SK-N-SH (cell line): ENCODE results near the gene VMP1. TPM values are rescaled to one million over a fixed set of nuclear protein-coding genes. Genes with fewer than 3 reads are reported as not detected.

Experiments used
- CTCF ChIA-PET: fragments of 300-600, 350-600 bp; formaldehyde crosslinking; extraction: SDS; loops from one replicate; lab custom pipeline; 2021; lab: Yijun Ruan, JAX
- POLR2A ChIA-PET: fragments of 350-600 bp; sonication (Branson Sonifier 250); formaldehyde crosslinking; extraction: SDS; loops from one replicate; lab custom pipeline; 2020; ENCODE audit warnings: antibody characterized with exemption, inconsistent platforms; lab: Yijun Ruan, JAX
- DNase-seq: peaks from one replicate; pipeline ENCODE4 v3.0.0; 2012
- H2AFZ ChIP-seq: fragments of 200-600 bp; sonication (generic); 2 replicates; pipeline ENCODE4 v1.8.1; 2016; ENCODE audit warnings: antibody characterized with exemption, mild to moderate bottlenecking, low read depth
- H3F3A ChIP-seq: fragments of 200-600 bp; sonication (generic); replicated peaks from 2 replicates; pipeline ENCODE3; 2016; ENCODE audit warnings: antibody characterized with exemption, mild to moderate bottlenecking; ENCODE audit not compliant: insufficient read depth
- H3K27ac ChIP-seq, 2 experiments: fragments of 200-500 bp in 1 of 2; fragments of 200-600 bp in 1 of 2; sonication (Bioruptor generic) in 1 of 2; sonication (generic), shearing (Covaris generic) in 1 of 2; 2 replicates each; pipeline versions ENCODE4 v1.5.1 to v1.6.1; 2014 to 2016; ENCODE audit warnings: low read depth in 2 of 2, inconsistent platforms in 1 of 2, low read length in 1 of 2, mild to moderate bottlenecking in 1 of 2, mixed read lengths in 1 of 2
- H3K27me3 ChIP-seq: fragments of 200-600 bp; sonication (generic), shearing (Covaris generic); 2 replicates; pipeline ENCODE4 v1.6.1; 2016; ENCODE audit warnings: mixed run types; ENCODE audit not compliant: insufficient read depth
- H3K36me3 ChIP-seq, 2 experiments: fragments of 200-500 bp in 1 of 2; fragments of 200-600 bp in 1 of 2; sonication (Bioruptor generic) in 1 of 2; sonication (generic) in 1 of 2; replicated peaks in 1 of 2; 2 replicates each; pipeline versions ENCODE3 to v1.5.1; 2014 to 2016; ENCODE audit warnings: low read length in 1 of 2, mild to moderate bottlenecking in 1 of 2; ENCODE audit not compliant: insufficient read depth in 2 of 2, control insufficient read depth in 1 of 2
- H3K4me1 ChIP-seq, 2 experiments: fragments of 200-500 bp in 1 of 2; fragments of 200-600 bp in 1 of 2; sonication (Bioruptor generic) in 1 of 2; sonication (generic), shearing (Covaris generic) in 1 of 2; 2 replicates each; pipeline versions ENCODE4 v1.5.1 to v1.6.1; 2014 to 2016; ENCODE audit warnings: low read depth in 1 of 2, low read length in 1 of 2, mixed run types in 1 of 2; ENCODE audit not compliant: insufficient read depth in 2 of 2, control insufficient read depth in 1 of 2
- H3K4me2 ChIP-seq: fragments of 200-600 bp; sonication (generic), shearing (Covaris generic); 2 replicates; pipeline ENCODE4 v1.6.1; 2017; ENCODE audit warnings: mixed run types
- H3K4me3 ChIP-seq, 2 experiments: fragments of 200-500 bp in 1 of 2; fragments of 200-600 bp in 1 of 2; sonication (Bioruptor generic) in 1 of 2; sonication (generic), shearing (Covaris generic) in 1 of 2; 2 replicates each; pipeline versions ENCODE4 v1.5.1 to v1.8.1; 2014 to 2016; ENCODE audit warnings: low read depth in 2 of 2, inconsistent platforms in 1 of 2, low read length in 1 of 2, mild to moderate bottlenecking in 1 of 2, mixed read lengths in 1 of 2, moderate library complexity in 1 of 2
- H3K79me2 ChIP-seq: fragments of 200-600 bp; sonication (generic); 2 replicates; pipeline ENCODE4 v1.8.1; 2017; ENCODE audit warnings: mild to moderate bottlenecking; ENCODE audit not compliant: insufficient read depth
- H3K9ac ChIP-seq: fragments of 200-600 bp; sonication (generic); 2 replicates; pipeline ENCODE4 v1.6.1; 2017; ENCODE audit warnings: mixed run types
- H3K9me2 ChIP-seq: fragments of 200-600 bp; sonication (generic); 2 replicates; pipeline ENCODE4 v1.6.1; 2017; ENCODE audit warnings: mixed run types
- H3K9me3 ChIP-seq: fragments of 200-600 bp; sonication (generic); 2 replicates; pipeline ENCODE4 v1.6.1; 2017; ENCODE audit warnings: mixed run types, mild to moderate bottlenecking, moderate library complexity
- H4K20me1 ChIP-seq: fragments of 200-600 bp; sonication (generic); 2 replicates; pipeline ENCODE4 v1.6.1; 2017; ENCODE audit warnings: mild to moderate bottlenecking, mixed run types; ENCODE audit not compliant: insufficient read depth
- CHD2 ChIP-seq: fragments of 150-350 bp; IDR thresholded peaks from 2 replicates; pipeline ENCODE4 v1.6.1; 2018; ENCODE audit warnings: low read length; ENCODE audit not compliant: partially characterized antibody
- ELF1 ChIP-seq: IDR thresholded peaks from 2 replicates; pipeline ENCODE4 v1.4.0; 2012
- FOXM1 ChIP-seq: IDR thresholded peaks from 2 replicates; pipeline ENCODE4 v1.4.0; 2012; ENCODE audit warnings: low read depth, mild to moderate bottlenecking
- GABPA ChIP-seq: IDR thresholded peaks from 2 replicates; pipeline ENCODE4 v1.4.0; 2012; ENCODE audit warnings: low read depth, mild to moderate bottlenecking
- GATA2 ChIP-seq: sonication (generic); formaldehyde crosslinking; IDR thresholded peaks from 2 replicates; pipeline ENCODE4 v1.5.0; 2020; ENCODE audit warnings: mild to moderate bottlenecking, missing genetic modification reagents
- JUND ChIP-seq: IDR thresholded peaks from 2 replicates; pipeline ENCODE4 v1.4.0; 2012
- NFIC ChIP-seq: IDR thresholded peaks from 2 replicates; pipeline ENCODE4 v1.4.0; 2012; ENCODE audit warnings: borderline replicate concordance
- NRF1 ChIP-seq: IDR thresholded peaks from 2 replicates; pipeline ENCODE4 v1.6.1; 2012; ENCODE audit warnings: low read depth, mild to moderate bottlenecking, low read length
- RCOR1 ChIP-seq: fragments of 150-350 bp; IDR thresholded peaks from 2 replicates; pipeline ENCODE4 v1.6.1; 2017; ENCODE audit warnings: antibody characterized with exemption, low read length
- RFX5 ChIP-seq: IDR thresholded peaks from 2 replicates; pipeline ENCODE4 v1.6.1; 2012; ENCODE audit warnings: mild to moderate bottlenecking, improper control_type of control experiment, low read length
- RXRA ChIP-seq: IDR thresholded peaks from 2 replicates; pipeline ENCODE4 v1.4.0; 2012; ENCODE audit warnings: low read depth, mild to moderate bottlenecking, borderline replicate concordance
- SMC3 ChIP-seq: IDR thresholded peaks from 2 replicates; pipeline ENCODE4 v1.6.1; 2012; ENCODE audit warnings: low read depth, low read length, improper control_type of control experiment
- TAF1 ChIP-seq: IDR thresholded peaks from 2 replicates; pipeline ENCODE4 v1.6.1; 2012; ENCODE audit warnings: low read depth, mild to moderate bottlenecking, low read length, moderate library complexity, borderline replicate concordance
- TCF12 ChIP-seq: IDR thresholded peaks from 2 replicates; pipeline ENCODE4 v1.4.0; 2012
- TEAD4 ChIP-seq: IDR thresholded peaks from 2 replicates; pipeline ENCODE4 v1.4.0; 2012; ENCODE audit warnings: mild to moderate bottlenecking, borderline replicate concordance; ENCODE audit not compliant: insufficient read depth
- YY1 ChIP-seq: IDR thresholded peaks from 2 replicates; pipeline ENCODE4 v1.4.0; 2012; ENCODE audit warnings: low read depth, mild to moderate bottlenecking
- WGBS: methylation state at CpG from one replicate; pipeline ENCODE4 v1.1.6; 2017; ENCODE audit warnings: low lambda C conversion rate; 5-methylcytosine and 5-hydroxymethylcytosine counted together
- polyA plus RNA-seq, 3 experiments: library from polyadenylated mRNA; depleted of rRNA; stranded (reverse); fragments of >200 nt; gene quantifications; 2 replicates each; pipeline ENCODE4 v1.2.3, GENCODE V29; 2012
- TF ChIP-seq, protein P1 (sequence below): IDR thresholded peaks from 2 replicates; pipeline ENCODE4 v1.4.0; 2012; ENCODE audit warnings: low read depth, borderline replicate concordance
- TF ChIP-seq, protein P2 (sequence below): fragments of 150-350 bp; IDR thresholded peaks from 2 replicates; pipeline ENCODE4 v1.6.1; 2017; ENCODE audit warnings: antibody characterized with exemption, low read length, low read depth, borderline replicate concordance
- TF ChIP-seq, protein P3 (sequence below): IDR thresholded peaks from 2 replicates; pipeline ENCODE4; 2012
- TF ChIP-seq, protein P4 (sequence below): fragments of 150-350 bp; IDR thresholded peaks from 2 replicates; pipeline ENCODE4 v1.6.1; 2016; ENCODE audit warnings: mild to moderate bottlenecking, low read depth, low read length
- TF ChIP-seq, protein P5 (sequence below): IDR thresholded peaks from 2 replicates; pipeline ENCODE4 v1.4.0; 2012; ENCODE audit warnings: low read depth, borderline replicate concordance

The VMP1 gene
- polyA plus RNA-seq, 1 of the 3 experiments (the other 2 are of a cell fraction): 169 TPM

DNA sequence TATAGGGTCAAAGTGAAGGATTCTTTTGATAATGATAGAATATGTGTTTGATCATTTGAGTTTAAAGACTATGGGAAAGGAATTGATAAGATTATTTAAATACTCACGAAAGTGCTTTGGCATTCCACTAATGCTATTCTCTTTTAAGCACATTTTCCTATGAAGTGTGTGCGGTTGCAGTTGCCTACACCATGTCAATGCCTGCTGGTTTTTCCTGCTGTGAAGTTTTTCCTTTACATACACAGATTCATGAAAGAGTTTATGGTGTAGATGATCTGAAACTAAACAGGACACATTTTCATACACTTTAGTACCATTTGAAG, 78.7 kb downstream of the VMP1 start:
- Histone ChIP-seq H3K9me3 (no peaks in the 10 kb centered on the region), H2AFZ (no peak overlapping the region), H3F3A (peaks cover 72% of the 10 kb centered on the region), H3K79me2 (peaks cover 76% of the 10 kb centered on the region), H3K27ac (peak overlapping the region; percentile 97 to 99), H3K9ac (peak overlapping the region; percentile 89), H4K20me1 (no peaks in the 10 kb centered on the region), H3K27me3 (no peaks in the 10 kb centered on the region), H3K4me1 (peaks cover 20 to 49% of the 10 kb centered on the region in 2 experiments), H3K4me2 (peak overlapping the region; percentile 61; the same call in 1 of the 2 replicates), H3K9me2 (no peaks in the 10 kb centered on the region), H3K36me3 (peaks cover 0 to 10% of the 10 kb centered on the region in 2 experiments), H3K4me3 (peak overlapping the region in 1 of 2 experiments; percentile 10; a peak in 1 of 4 replicates)
- TF ChIP-seq RXRA (no peak), TEAD4 (no peak), TAF1 (no peak), RFX5 (no peak), ELF1 (no peak), FOXM1 (no peak), JUND (no peak)
- TF ChIP-seq, protein P1, sequence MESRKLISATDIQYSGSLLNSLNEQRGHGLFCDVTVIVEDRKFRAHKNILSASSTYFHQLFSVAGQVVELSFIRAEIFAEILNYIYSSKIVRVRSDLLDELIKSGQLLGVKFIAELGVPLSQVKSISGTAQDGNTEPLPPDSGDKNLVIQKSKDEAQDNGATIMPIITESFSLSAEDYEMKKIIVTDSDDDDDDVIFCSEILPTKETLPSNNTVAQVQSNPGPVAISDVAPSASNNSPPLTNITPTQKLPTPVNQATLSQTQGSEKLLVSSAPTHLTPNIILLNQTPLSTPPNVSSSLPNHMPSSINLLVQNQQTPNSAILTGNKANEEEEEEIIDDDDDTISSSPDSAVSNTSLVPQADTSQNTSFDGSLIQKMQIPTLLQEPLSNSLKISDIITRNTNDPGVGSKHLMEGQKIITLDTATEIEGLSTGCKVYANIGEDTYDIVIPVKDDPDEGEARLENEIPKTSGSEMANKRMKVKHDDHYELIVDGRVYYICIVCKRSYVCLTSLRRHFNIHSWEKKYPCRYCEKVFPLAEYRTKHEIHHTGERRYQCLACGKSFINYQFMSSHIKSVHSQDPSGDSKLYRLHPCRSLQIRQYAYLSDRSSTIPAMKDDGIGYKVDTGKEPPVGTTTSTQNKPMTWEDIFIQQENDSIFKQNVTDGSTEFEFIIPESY: no peak
- TF ChIP-seq, protein P2, sequence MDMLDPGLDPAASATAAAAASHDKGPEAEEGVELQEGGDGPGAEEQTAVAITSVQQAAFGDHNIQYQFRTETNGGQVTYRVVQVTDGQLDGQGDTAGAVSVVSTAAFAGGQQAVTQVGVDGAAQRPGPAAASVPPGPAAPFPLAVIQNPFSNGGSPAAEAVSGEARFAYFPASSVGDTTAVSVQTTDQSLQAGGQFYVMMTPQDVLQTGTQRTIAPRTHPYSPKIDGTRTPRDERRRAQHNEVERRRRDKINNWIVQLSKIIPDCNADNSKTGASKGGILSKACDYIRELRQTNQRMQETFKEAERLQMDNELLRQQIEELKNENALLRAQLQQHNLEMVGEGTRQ: no peak
- TF ChIP-seq, protein P3, sequence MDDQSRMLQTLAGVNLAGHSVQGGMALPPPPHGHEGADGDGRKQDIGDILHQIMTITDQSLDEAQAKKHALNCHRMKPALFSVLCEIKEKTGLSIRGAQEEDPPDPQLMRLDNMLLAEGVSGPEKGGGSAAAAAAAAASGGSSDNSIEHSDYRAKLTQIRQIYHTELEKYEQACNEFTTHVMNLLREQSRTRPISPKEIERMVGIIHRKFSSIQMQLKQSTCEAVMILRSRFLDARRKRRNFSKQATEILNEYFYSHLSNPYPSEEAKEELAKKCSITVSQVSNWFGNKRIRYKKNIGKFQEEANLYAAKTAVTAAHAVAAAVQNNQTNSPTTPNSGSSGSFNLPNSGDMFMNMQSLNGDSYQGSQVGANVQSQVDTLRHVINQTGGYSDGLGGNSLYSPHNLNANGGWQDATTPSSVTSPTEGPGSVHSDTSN: no peak
- DNase-seq: no peak
- WGBS: 10% methylated on average over 2 of the region's 2 CpGs
- CTCF ChIA-PET: interaction anchor here (0.7 to 1.5 kb wide), 5 partner anchors 22 to 128 kb away, joined by 3 to 6 read pairs (median 3); no protein-coding TSS in a partner anchor
- POLR2A ChIA-PET: no interaction called here

DNA sequence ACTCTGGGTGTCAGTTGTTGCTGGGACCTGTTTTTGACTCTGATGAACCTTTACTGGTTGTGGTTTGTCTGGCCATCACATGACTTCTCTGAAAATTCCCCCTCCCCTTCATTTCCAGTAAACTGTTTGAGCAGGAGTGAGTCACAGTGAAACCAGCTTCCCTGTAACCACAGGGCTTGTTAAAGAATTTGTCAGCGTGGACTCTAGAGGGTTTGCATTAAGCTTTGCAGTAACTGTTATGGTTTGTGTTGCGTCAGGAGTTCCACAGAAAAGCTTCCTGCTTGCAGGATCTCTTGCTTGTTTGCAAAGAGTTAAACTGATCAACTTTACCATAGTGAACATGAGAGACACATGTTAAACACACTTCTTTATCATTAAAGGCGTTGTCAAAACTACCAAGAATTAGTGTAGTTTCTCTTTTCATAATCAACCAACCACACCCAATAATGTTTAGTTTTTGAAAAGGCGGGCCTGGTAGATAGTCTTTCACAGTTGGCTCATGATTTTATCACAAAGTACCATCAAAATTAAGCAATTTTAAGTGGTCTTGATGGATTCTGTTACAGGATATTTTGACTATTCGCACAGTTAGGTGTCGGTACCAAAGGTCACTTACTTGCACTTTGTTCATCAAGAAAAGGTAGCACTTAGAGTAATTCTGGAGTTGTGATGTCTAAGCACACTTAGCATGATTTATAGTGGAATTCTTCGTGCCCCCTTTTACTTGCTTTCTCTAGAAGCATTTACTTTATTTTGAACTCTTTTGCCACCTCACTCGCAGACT, 79.3 kb downstream of the VMP1 start:
- ChIA-PET POLR2A (no interaction called here), CTCF (interaction anchor here (1.4 kb wide), 3 partner anchors 23 to 128 kb away, joined by 3 to 4 read pairs (median 3); no protein-coding TSS in a partner anchor)
- Histone ChIP-seq H3K9me2 (no peaks in the 10 kb centered on the region), H3K4me1 (peaks cover 20 to 52% of the 10 kb centered on the region in 2 experiments), H3K27me3 (no peaks in the 10 kb centered on the region), H2AFZ (no peak overlapping the region), H3K4me3 (peak overlapping the region in 1 of 2 experiments; percentile 6; a peak in 1 of 4 replicates), H3K4me2 (peak overlapping the region; percentile 61), H4K20me1 (no peaks in the 10 kb centered on the region), H3K9ac (peak overlapping the region; percentile 89), H3F3A (peaks cover 78% of the 10 kb centered on the region), H3K36me3 (peaks cover 0 to 7% of the 10 kb centered on the region in 2 experiments), H3K27ac (peak overlapping the region; percentile 97 to 99), H3K79me2 (peaks cover 74% of the 10 kb centered on the region), H3K9me3 (no peaks in the 10 kb centered on the region)
- peak; percentile 32 for DNase-seq
- WGBS: 10% methylated on average over 8 of the region's 8 CpGs
- TF ChIP-seq GABPA (peak; percentile 33), TAF1 (peak; percentile 77), NFIC (peak; percentile 92), YY1 (peak; percentile 68; the same call in 1 of the 2 replicates), TCF12 (peak; percentile 99), CHD2 (peak; percentile 58), ELF1 (peak; percentile 56; the same call in 1 of the 2 replicates), RXRA (peak; percentile 100), JUND (peak; percentile 100), SMC3 (peak; percentile 28), NRF1 (no peak), GATA2 (CRISPR knock-in tag) (no peak), RCOR1 (peak; percentile 69), TEAD4 (peak; percentile 99)
- TF ChIP-seq, protein P4, sequence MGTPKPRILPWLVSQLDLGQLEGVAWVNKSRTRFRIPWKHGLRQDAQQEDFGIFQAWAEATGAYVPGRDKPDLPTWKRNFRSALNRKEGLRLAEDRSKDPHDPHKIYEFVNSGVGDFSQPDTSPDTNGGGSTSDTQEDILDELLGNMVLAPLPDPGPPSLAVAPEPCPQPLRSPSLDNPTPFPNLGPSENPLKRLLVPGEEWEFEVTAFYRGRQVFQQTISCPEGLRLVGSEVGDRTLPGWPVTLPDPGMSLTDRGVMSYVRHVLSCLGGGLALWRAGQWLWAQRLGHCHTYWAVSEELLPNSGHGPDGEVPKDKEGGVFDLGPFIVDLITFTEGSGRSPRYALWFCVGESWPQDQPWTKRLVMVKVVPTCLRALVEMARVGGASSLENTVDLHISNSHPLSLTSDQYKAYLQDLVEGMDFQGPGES: no peak
- TF ChIP-seq, protein P5, sequence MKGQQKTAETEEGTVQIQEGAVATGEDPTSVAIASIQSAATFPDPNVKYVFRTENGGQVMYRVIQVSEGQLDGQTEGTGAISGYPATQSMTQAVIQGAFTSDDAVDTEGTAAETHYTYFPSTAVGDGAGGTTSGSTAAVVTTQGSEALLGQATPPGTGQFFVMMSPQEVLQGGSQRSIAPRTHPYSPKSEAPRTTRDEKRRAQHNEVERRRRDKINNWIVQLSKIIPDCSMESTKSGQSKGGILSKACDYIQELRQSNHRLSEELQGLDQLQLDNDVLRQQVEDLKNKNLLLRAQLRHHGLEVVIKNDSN: peak; percentile 96
